IMR-90 (cell line): ENCODE results near the gene ARHGAP8. TPM values are rescaled to one million over a fixed set of nuclear protein-coding genes. Genes with fewer than 3 reads are reported as not detected.

Experiments
- ATAC-seq: fragments of 200-7000 bp; cut with Tn5 transposase; 2 replicates; pipeline ENCODE4 v1.9.1; 2020; ENCODE audit warnings: low read depth, mild to moderate bottlenecking, moderate library complexity
- BruUV-seq: library from RNA; stranded (reverse); fragments of 400-500 nt; replicated peaks from 2 replicates; lab custom pipeline; 2021; lab: Mats Ljungman, UMichigan
- CTCF ChIA-PET: fragments of 300-600 bp; formaldehyde crosslinking; extraction: SDS; loops from one replicate; lab custom pipeline; 2021; ENCODE audit warnings: antibody characterized with exemption; lab: Yijun Ruan, JAX
- POLR2A ChIA-PET: fragments of 300-600 bp; sonication (Branson Sonifier 250); formaldehyde crosslinking; loops from one replicate; lab custom pipeline; 2022; ENCODE audit warnings: antibody characterized with exemption; ENCODE audit not compliant: unreplicated experiment; lab: Charles Lee
- DNase-seq: peaks from one replicate; pipeline ENCODE4 v3.0.0; 2013
- H2AFZ ChIP-seq: replicated peaks from 2 replicates; pipeline ENCODE3; 2013; ENCODE audit warnings: low read length, mild to moderate bottlenecking; ENCODE audit not compliant: poor library complexity
- H2AK5ac ChIP-seq: 2 replicates; pipeline ENCODE4 v1.6.1; 2013; ENCODE audit warnings: low read depth, low read length, inconsistent platforms
- H2AK9ac ChIP-seq: replicated peaks from 2 replicates; pipeline ENCODE3; 2013; ENCODE audit warnings: mild to moderate bottlenecking, low read depth, low read length, moderate library complexity; ENCODE audit not compliant: poor library complexity
- H2BK120ac ChIP-seq: 2 replicates; pipeline ENCODE4 v1.6.1; 2013; ENCODE audit warnings: low read depth, low read length, inconsistent platforms
- H2BK15ac ChIP-seq: 3 replicates; pipeline ENCODE4 v1.6.1; 2013; ENCODE audit warnings: low read depth, low read length, inconsistent platforms
- H2BK20ac ChIP-seq: 2 replicates; pipeline ENCODE4 v1.6.1; 2013; ENCODE audit warnings: low read depth, mild to moderate bottlenecking, inconsistent platforms, low read length, moderate library complexity
- H2BK5ac ChIP-seq: 2 replicates; pipeline ENCODE4 v1.6.1; 2013; ENCODE audit warnings: mild to moderate bottlenecking, low read depth, low read length, inconsistent platforms; ENCODE audit not compliant: poor library complexity, severe bottlenecking
- H3K14ac ChIP-seq: replicated peaks from 2 replicates; pipeline ENCODE4 v1.6.1; 2013; ENCODE audit warnings: low read depth, low read length, inconsistent platforms
- H3K18ac ChIP-seq: 2 replicates; pipeline ENCODE4 v1.6.1; 2013; ENCODE audit warnings: low read depth, low read length, control low read depth
- H3K23ac ChIP-seq: 2 replicates; pipeline ENCODE4 v1.6.1; 2013; ENCODE audit warnings: low read depth, low read length, inconsistent platforms
- H3K27ac ChIP-seq: 2 replicates; pipeline ENCODE4 v1.5.1; 2013; ENCODE audit warnings: mild to moderate bottlenecking, control low read depth, low read length; ENCODE audit not compliant: insufficient read depth
- H3K27me3 ChIP-seq: 2 replicates; pipeline ENCODE4 v1.6.1; 2013; ENCODE audit warnings: low read length; ENCODE audit not compliant: control insufficient read depth, insufficient read depth
- H3K36me3 ChIP-seq: 2 replicates; pipeline ENCODE4 v1.6.1; 2013; ENCODE audit warnings: low read length, mixed read lengths; ENCODE audit not compliant: control insufficient read depth, insufficient read depth
- H3K4ac ChIP-seq: 2 replicates; pipeline ENCODE4 v1.6.1; 2013; ENCODE audit warnings: low read depth, low read length, inconsistent platforms
- H3K4me1 ChIP-seq: 2 replicates; pipeline ENCODE4 v1.6.1; 2013; ENCODE audit warnings: low read length, mixed read lengths; ENCODE audit not compliant: control insufficient read depth, insufficient read depth
- H3K4me2 ChIP-seq: 2 replicates; pipeline ENCODE4 v1.6.1; 2013; ENCODE audit warnings: low read depth, mild to moderate bottlenecking, control low read depth, low read length, moderate library complexity
- H3K4me3 ChIP-seq: 2 replicates; pipeline ENCODE4 v1.5.1; 2013; ENCODE audit warnings: low read depth, mild to moderate bottlenecking, control low read depth, low read length, moderate library complexity; ENCODE audit not compliant: insufficient read depth
- H3K56ac ChIP-seq: 2 replicates; pipeline ENCODE4 v1.6.1; 2013; ENCODE audit warnings: low read length, inconsistent platforms; ENCODE audit not compliant: insufficient read depth; ENCODE audit errors: extremely low read depth
- H3K79me1 ChIP-seq, 2 experiments: 2 replicates each; pipeline ENCODE4 v1.6.1; 2013; ENCODE audit warnings: low read length in 2 of 2, inconsistent platforms in 1 of 2, low read depth in 1 of 2
- H3K9ac ChIP-seq: 2 replicates; pipeline ENCODE4 v1.6.1; 2013; ENCODE audit warnings: low read depth, low read length, control low read depth
- H3K9me1 ChIP-seq: 2 replicates; pipeline ENCODE4 v1.6.1; 2013; ENCODE audit warnings: low read length, inconsistent platforms; ENCODE audit not compliant: insufficient read depth
- H3K9me3 ChIP-seq: 2 replicates; pipeline ENCODE4 v1.6.1; 2013; ENCODE audit warnings: low read length; ENCODE audit not compliant: control insufficient read depth, insufficient read depth
- H4K20me1 ChIP-seq: 2 replicates; pipeline ENCODE4 v1.6.1; 2013; ENCODE audit warnings: low read length, inconsistent platforms; ENCODE audit not compliant: insufficient read depth
- H4K5ac ChIP-seq: 2 replicates; pipeline ENCODE4 v1.6.1; 2013; ENCODE audit warnings: mild to moderate bottlenecking, low read depth, low read length, control low read depth
- H4K8ac ChIP-seq, 2 experiments: 2 replicates each; pipeline ENCODE4 v1.6.1; 2013; ENCODE audit warnings: low read depth in 2 of 2, low read length in 2 of 2, control low read depth in 1 of 2, inconsistent platforms in 1 of 2
- H4K91ac ChIP-seq: 2 replicates; pipeline ENCODE4 v1.6.1; 2013; ENCODE audit warnings: low read depth, low read length, inconsistent platforms; ENCODE audit not compliant: insufficient read depth
- BHLHE40 ChIP-seq: fragments of 150-350 bp; IDR thresholded peaks from 2 replicates; pipeline ENCODE4 v1.6.1; 2016; ENCODE audit warnings: mild to moderate bottlenecking, low read depth, low read length
- CEBPB ChIP-seq: IDR thresholded peaks from 2 replicates; pipeline ENCODE4 v1.6.1; 2012; ENCODE audit warnings: low read depth, low read length, improper control_type of control experiment
- CHD1 ChIP-seq: IDR thresholded peaks from 2 replicates; pipeline ENCODE4 v1.6.1; 2012; ENCODE audit warnings: low read depth, low read length, improper control_type of control experiment
- ELK1 ChIP-seq: fragments of 150-350 bp; IDR thresholded peaks from 2 replicates; pipeline ENCODE4 v1.6.1; 2016; ENCODE audit warnings: low read depth, mild to moderate bottlenecking, low read length, moderate library complexity, borderline replicate concordance
- FOS ChIP-seq: fragments of 150-350 bp; IDR thresholded peaks from 2 replicates; pipeline ENCODE4 v1.6.1; 2016; ENCODE audit warnings: low read depth, low read length
- MAFK ChIP-seq: IDR thresholded peaks from 2 replicates; pipeline ENCODE4 v1.6.1; 2012; ENCODE audit warnings: low read depth, low read length, improper control_type of control experiment
- MAZ ChIP-seq: IDR thresholded peaks from 2 replicates; pipeline ENCODE4 v1.6.1; 2012; ENCODE audit warnings: low read depth, mild to moderate bottlenecking, low read length, improper control_type of control experiment, moderate library complexity, borderline replicate concordance
- MXI1 ChIP-seq: IDR thresholded peaks from 2 replicates; pipeline ENCODE4 v1.6.1; 2012; ENCODE audit warnings: low read depth, mild to moderate bottlenecking, low read length, moderate library complexity, borderline replicate concordance
- NFE2L2 ChIP-seq: fragments of 150-350 bp; IDR thresholded peaks from 2 replicates; pipeline ENCODE4 v1.6.1; 2016; ENCODE audit warnings: low read depth, mild to moderate bottlenecking, low read length
- POLR2A ChIP-seq: IDR thresholded peaks from 2 replicates; pipeline ENCODE4 v1.6.1; 2012; ENCODE audit warnings: mild to moderate bottlenecking, low read depth, low read length
- RAD21 ChIP-seq: IDR thresholded peaks from 2 replicates; pipeline ENCODE4 v1.6.1; 2012; ENCODE audit warnings: low read length, improper control_type of control experiment
- RCOR1 ChIP-seq: IDR thresholded peaks from 2 replicates; pipeline ENCODE4 v1.6.1; 2012; ENCODE audit warnings: mild to moderate bottlenecking, low read length, improper control_type of control experiment; ENCODE audit not compliant: insufficient replicate concordance
- RFX5 ChIP-seq: IDR thresholded peaks from 2 replicates; pipeline ENCODE4 v1.8.0; 2012; ENCODE audit warnings: low read depth, mild to moderate bottlenecking, low read length, moderate library complexity
- SMC3 ChIP-seq: fragments of 150-350 bp; IDR thresholded peaks from 2 replicates; pipeline ENCODE4 v1.6.1; 2016; ENCODE audit warnings: low read depth, mild to moderate bottlenecking, antibody characterized with exemption, low read length, moderate library complexity
- WGBS, 2 experiments: methylation state at CpG; one replicate each; pipeline versions ENCODE4 v1.1.5 to v1.1.7; 2013; ENCODE audit warnings: missing lambda C conversion rate in 2 of 2; ENCODE audit not compliant: insufficient read length in 1 of 2; ENCODE audit errors: extremely low coverage in 2 of 2; 5-methylcytosine and 5-hydroxymethylcytosine counted together
- dilution Hi-C: fragments of 300-500 bp; cut with HindIII; formaldehyde crosslinking; loops from one replicate; pipeline ENCODE4 v1.14.3; 2018; ENCODE audit warnings: low sequenced_read_pairs; ENCODE audit not compliant: unreplicated experiment
- in situ Hi-C: fragments of 300-500 bp; cut with MboI; formaldehyde crosslinking; loops from 3 replicates; pipeline ENCODE4 v1.14.3; 2019; ENCODE audit warnings: low sequenced_read_pairs, inconsistent platforms, mixed read lengths
- intact Hi-C: fragments of 100-400 bp; cut with micrococcal nuclease; formaldehyde crosslinking; loops from 2 replicates; pipeline ENCODE4 v1.10.0; 2022
- polyA plus RNA-seq, 3 experiments: library from polyadenylated mRNA; depleted of rRNA; stranded (reverse); fragments of >200 nt; gene quantifications; 2 replicates each; pipeline ENCODE4 v1.2.3, GENCODE V29; 2012; ENCODE audit warnings: low replicate concordance in 1 of 3
- total RNA-seq: library from RNA; depleted of rRNA; stranded (reverse); fragments of >200 nt; gene quantifications from 2 replicates; pipeline ENCODE4 v1.2.3, GENCODE V29; 2012
- TF ChIP-seq, protein P1 (sequence below): fragments of 150-350 bp; IDR thresholded peaks from 2 replicates; pipeline ENCODE4 v1.6.1; 2017; ENCODE audit warnings: mild to moderate bottlenecking, antibody characterized with exemption, low read length, low read depth
- TF ChIP-seq, protein P2 (sequence below): conservative IDR thresholded peaks from 2 replicates; pipeline ENCODE4 v1.5.1; 2012; ENCODE audit warnings: mild to moderate bottlenecking, low read depth, low read length, improper control_type of control experiment

The ARHGAP8 gene
- total and polyA plus RNA-seq, 2 of the 4 experiments (the other 2 are of a cell fraction), result 0.18 to 0.21 TPM

DNA sequence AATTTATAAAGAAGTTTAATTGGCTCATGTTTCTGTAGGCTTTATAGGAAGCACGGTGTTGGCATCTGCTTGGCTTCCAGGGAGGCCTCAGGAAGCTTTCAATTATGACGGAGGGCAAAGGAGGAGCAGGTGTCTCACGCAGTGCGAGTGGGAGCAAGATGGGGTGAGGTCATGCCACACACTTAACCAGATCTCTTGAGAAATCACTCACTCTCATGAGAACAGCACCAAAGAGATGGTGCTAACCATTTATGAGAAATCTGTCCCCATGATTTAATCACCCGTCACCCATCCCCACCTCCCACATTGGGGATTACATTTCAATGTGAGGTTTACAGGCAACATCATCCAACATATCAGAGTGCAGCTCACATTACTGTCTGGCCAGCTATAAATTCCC, 103.5 kb downstream of the ARHGAP8 start:
- H3K4me2 ChIP-seq, result no peak overlapping the region
- H2BK120ac ChIP-seq, result no peak overlapping the region
- H4K8ac ChIP-seq, result no peak overlapping the region
- H3K36me3 ChIP-seq, result no peaks in the 10 kb centered on the region
- no peak overlapping the region for H2BK20ac ChIP-seq
- H4K20me1 ChIP-seq, result no peaks in the 10 kb centered on the region
- no peak overlapping the region for H2AK9ac ChIP-seq
- no peaks in the 10 kb centered on the region for H3K4me1 ChIP-seq
- no peak overlapping the region for H3K4me3 ChIP-seq
- no TSS peak for BruUV-seq
- no peak overlapping the region for H2AFZ ChIP-seq
- H4K91ac ChIP-seq, result no peak overlapping the region
- no peaks in the 10 kb centered on the region for H3K9me1 ChIP-seq
- no CpG with 5 or more reads among the region's 5 CpGs for WGBS, 2 experiments
- H3K9me3 ChIP-seq, result no peaks in the 10 kb centered on the region
- no peak overlapping the region for H3K56ac ChIP-seq
- no peak for ATAC-seq
- H3K27me3 ChIP-seq, result no peaks in the 10 kb centered on the region
- in situ Hi-C loops (no loop called here), dilution Hi-C loops (no loop called here), intact Hi-C loops (no loop called here)
- H3K79me1 ChIP-seq, result no peaks in the 10 kb centered on the region
- H3K27ac ChIP-seq, result no peak overlapping the region
- ChIA-PET POLR2A (no interaction called here), CTCF (no interaction called here)
- H3K18ac ChIP-seq, result no peak overlapping the region
- no peak overlapping the region for H3K9ac ChIP-seq
- no peak overlapping the region for H2BK5ac ChIP-seq
- no peak overlapping the region for H3K14ac ChIP-seq
- H3K23ac ChIP-seq, result no peak overlapping the region
- H2AK5ac ChIP-seq, result no peak overlapping the region
- H3K4ac ChIP-seq, result no peak overlapping the region
- TF ChIP-seq CHD1, result no peak
- no peak for TF ChIP-seq MAFK
- no peak for TF ChIP-seq POLR2A
- no peak for TF ChIP-seq NFE2L2
- TF ChIP-seq SMC3, result no peak
- TF ChIP-seq CEBPB, result no peak
- TF ChIP-seq, protein P1, sequence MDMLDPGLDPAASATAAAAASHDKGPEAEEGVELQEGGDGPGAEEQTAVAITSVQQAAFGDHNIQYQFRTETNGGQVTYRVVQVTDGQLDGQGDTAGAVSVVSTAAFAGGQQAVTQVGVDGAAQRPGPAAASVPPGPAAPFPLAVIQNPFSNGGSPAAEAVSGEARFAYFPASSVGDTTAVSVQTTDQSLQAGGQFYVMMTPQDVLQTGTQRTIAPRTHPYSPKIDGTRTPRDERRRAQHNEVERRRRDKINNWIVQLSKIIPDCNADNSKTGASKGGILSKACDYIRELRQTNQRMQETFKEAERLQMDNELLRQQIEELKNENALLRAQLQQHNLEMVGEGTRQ, result no peak
- TF ChIP-seq, protein P2, sequence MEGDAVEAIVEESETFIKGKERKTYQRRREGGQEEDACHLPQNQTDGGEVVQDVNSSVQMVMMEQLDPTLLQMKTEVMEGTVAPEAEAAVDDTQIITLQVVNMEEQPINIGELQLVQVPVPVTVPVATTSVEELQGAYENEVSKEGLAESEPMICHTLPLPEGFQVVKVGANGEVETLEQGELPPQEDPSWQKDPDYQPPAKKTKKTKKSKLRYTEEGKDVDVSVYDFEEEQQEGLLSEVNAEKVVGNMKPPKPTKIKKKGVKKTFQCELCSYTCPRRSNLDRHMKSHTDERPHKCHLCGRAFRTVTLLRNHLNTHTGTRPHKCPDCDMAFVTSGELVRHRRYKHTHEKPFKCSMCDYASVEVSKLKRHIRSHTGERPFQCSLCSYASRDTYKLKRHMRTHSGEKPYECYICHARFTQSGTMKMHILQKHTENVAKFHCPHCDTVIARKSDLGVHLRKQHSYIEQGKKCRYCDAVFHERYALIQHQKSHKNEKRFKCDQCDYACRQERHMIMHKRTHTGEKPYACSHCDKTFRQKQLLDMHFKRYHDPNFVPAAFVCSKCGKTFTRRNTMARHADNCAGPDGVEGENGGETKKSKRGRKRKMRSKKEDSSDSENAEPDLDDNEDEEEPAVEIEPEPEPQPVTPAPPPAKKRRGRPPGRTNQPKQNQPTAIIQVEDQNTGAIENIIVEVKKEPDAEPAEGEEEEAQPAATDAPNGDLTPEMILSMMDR, result no peak
- no peak for TF ChIP-seq FOS
- no peak for TF ChIP-seq RAD21
- no peak for TF ChIP-seq MAZ
- TF ChIP-seq MXI1, result no peak
- no peak for TF ChIP-seq RCOR1
- no peak for TF ChIP-seq RFX5
- no peak for TF ChIP-seq BHLHE40
- TF ChIP-seq ELK1, result no peak
- H4K5ac ChIP-seq, result no peak overlapping the region
- no peak overlapping the region for H2BK15ac ChIP-seq
- DNase-seq, result no peak
